ENCODE measurements around the gene NFATC4. TPM values are rescaled to one million over a fixed set of nuclear protein-coding genes. Genes with fewer than 3 reads are reported as not detected.

NFATC4 gene
- polyA plus RNA-seq, 3 donors, result not detected

DNA sequence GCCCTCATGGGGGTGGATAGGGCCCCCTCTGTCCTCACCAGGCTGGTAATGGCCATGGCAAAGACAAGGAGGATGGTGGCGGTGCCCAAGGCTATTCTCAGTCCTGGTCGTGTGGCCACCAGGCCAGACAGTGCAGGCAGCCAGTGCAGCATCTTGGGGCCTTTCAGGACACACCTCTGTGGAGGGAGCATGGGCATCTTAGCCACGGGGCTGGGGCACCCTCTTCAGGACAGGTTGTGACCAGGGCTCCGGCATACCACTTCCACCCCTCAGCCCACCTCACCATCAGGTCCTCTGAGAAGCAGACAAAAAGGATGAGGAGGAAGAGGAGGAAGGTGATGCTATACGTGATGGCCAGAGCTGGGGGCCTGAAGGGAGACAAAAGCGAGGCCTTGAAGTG is 44.0 kb upstream of the NFATC4 start:
- H3K4me3 ChIP-seq (replicated peaks in 1 of 3; ENCODE audit: low read depth in 2 of 3, low read length in 3 of 3), result no peak overlapping the region
- intact Hi-C loops (cut with micrococcal nuclease), result no loop called here
- H3K36me3 Mint-ChIP-seq, result peaks cover 0 to 1% of the 10 kb centered on the region in 2 donors
- 94% methylated on average over 4 of the region's 6 CpGs for WGBS (ENCODE audit: insufficient coverage)
- no peak overlapping the region for H3K27ac ChIP-seq (ENCODE audit: low read depth in 1 of 2, low read length in 2 of 2)
- no peaks in the 10 kb centered on the region for H3K27me3 ChIP-seq (ENCODE audit: control insufficient read depth in 2 of 2, insufficient read depth in 2 of 2, low read length in 2 of 2)
- TF ChIP-seq, protein P1, sequence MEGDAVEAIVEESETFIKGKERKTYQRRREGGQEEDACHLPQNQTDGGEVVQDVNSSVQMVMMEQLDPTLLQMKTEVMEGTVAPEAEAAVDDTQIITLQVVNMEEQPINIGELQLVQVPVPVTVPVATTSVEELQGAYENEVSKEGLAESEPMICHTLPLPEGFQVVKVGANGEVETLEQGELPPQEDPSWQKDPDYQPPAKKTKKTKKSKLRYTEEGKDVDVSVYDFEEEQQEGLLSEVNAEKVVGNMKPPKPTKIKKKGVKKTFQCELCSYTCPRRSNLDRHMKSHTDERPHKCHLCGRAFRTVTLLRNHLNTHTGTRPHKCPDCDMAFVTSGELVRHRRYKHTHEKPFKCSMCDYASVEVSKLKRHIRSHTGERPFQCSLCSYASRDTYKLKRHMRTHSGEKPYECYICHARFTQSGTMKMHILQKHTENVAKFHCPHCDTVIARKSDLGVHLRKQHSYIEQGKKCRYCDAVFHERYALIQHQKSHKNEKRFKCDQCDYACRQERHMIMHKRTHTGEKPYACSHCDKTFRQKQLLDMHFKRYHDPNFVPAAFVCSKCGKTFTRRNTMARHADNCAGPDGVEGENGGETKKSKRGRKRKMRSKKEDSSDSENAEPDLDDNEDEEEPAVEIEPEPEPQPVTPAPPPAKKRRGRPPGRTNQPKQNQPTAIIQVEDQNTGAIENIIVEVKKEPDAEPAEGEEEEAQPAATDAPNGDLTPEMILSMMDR (IDR thresholded peaks at IDR 0.05), result no peak
- no peak overlapping the region for H3K4me3 Mint-ChIP-seq
- no peaks in the 10 kb centered on the region for H3K36me3 ChIP-seq (replicated peaks in 1 of 2; ENCODE audit: control insufficient read depth in 1 of 2, insufficient read depth in 2 of 2, low read length in 2 of 2)
- H3K27ac Mint-ChIP-seq, result no peak overlapping the region
- no peak for DNase-seq
- H3K4me2 ChIP-seq (replicated peaks; ENCODE audit: extremely low read depth, low read length, poor library complexity, severe bottlenecking), result no peak overlapping the region
- H4K20me1 ChIP-seq (ENCODE audit: insufficient read depth, low read length), result no peaks in the 10 kb centered on the region
- H3K79me2 ChIP-seq (ENCODE audit: insufficient read depth, low read length), result no peaks in the 10 kb centered on the region
- no peak overlapping the region for H2AFZ ChIP-seq (ENCODE audit: insufficient read depth, low read depth, low read length, poor library complexity, severe bottlenecking)
- H3K27me3 Mint-ChIP-seq (ENCODE audit: low read depth in 3 of 3), result peaks cover 2 to 14% (median 4%) of the 10 kb centered on the region in 3 donors
- peaks cover 34 to 36% of the 10 kb centered on the region in 2 donors for H3K4me1 ChIP-seq (ENCODE audit: control insufficient read depth in 1 of 2, insufficient read depth in 2 of 2, low read length in 2 of 2)
- H3K9me3 ChIP-seq (replicated peaks in 1 of 2; ENCODE audit: control insufficient read depth in 1 of 2, insufficient read depth in 1 of 2, low read length in 2 of 2), result no peaks in the 10 kb centered on the region
- peaks cover 0 to 4% (median 0%) of the 10 kb centered on the region in 7 donors for H3K9me3 Mint-ChIP-seq
- no peak overlapping the region for H3K9ac ChIP-seq (ENCODE audit: insufficient read depth, low read length, poor library complexity, severe bottlenecking)
- peaks cover 51% of the 10 kb centered on the region for H3K4me1 Mint-ChIP-seq

DNA sequence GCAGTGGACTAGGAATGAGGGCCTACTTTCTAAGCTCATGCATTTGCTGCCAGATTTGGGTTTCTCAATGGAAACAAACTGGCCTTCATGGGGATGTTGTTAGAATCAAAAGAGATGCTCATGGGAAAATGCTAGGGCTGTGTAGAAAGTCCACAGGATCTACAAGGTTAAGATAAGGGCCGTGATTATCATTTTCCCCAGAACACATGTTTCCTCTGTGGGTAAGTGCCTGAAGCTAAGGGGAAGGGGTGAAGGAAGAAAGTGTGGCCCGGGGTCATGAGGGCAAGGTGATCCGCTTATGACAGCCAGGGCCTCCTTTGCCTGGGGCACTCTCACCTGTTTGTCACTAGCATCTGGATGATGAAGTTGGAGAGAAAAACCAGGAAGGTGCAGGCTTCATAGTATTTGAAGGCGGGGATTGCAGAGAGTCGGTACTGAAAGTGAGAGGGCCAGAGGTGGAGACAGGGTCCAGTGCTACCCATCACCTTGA is 42.9 kb upstream of the NFATC4 start:
- peak overlapping the region in 2 of 7 donors; percentile 38 to 76 for H3K27ac Mint-ChIP-seq

More for the DNA sequence above, 42.9 kb upstream of the NFATC4 start:
- Histone ChIP-seq H3K4me3 (replicated peaks in 1 of 3; ENCODE audit: low read depth in 2 of 3, low read length in 3 of 3) (no peak overlapping the region), H3K9ac (ENCODE audit: insufficient read depth, low read length, poor library complexity, severe bottlenecking) (no peak overlapping the region), H3K79me2 (ENCODE audit: insufficient read depth, low read length) (no peaks in the 10 kb centered on the region), H3K9me3 (replicated peaks in 1 of 2; ENCODE audit: control insufficient read depth in 1 of 2, insufficient read depth in 1 of 2, low read length in 2 of 2) (no peaks in the 10 kb centered on the region), H2AFZ (ENCODE audit: insufficient read depth, low read depth, low read length, poor library complexity, severe bottlenecking) (no peak overlapping the region), H3K4me2 (replicated peaks; ENCODE audit: extremely low read depth, low read length, poor library complexity, severe bottlenecking) (no peak overlapping the region), H3K4me1 (ENCODE audit: control insufficient read depth in 1 of 2, insufficient read depth in 2 of 2, low read length in 2 of 2) (peaks cover 40 to 45% of the 10 kb centered on the region in 2 donors), H4K20me1 (ENCODE audit: insufficient read depth, low read length) (no peaks in the 10 kb centered on the region), H3K36me3 (replicated peaks in 1 of 2; ENCODE audit: control insufficient read depth in 1 of 2, insufficient read depth in 2 of 2, low read length in 2 of 2) (no peaks in the 10 kb centered on the region), H3K27me3 (ENCODE audit: control insufficient read depth in 2 of 2, insufficient read depth in 2 of 2, low read length in 2 of 2) (no peaks in the 10 kb centered on the region), H3K27ac (ENCODE audit: low read depth in 1 of 2, low read length in 2 of 2) (no peak overlapping the region)
- Mint-ChIP-seq H3K36me3 (peaks cover 0 to 4% of the 10 kb centered on the region in 2 donors), H3K9me3 (peaks cover 0 to 4% (median 0%) of the 10 kb centered on the region in 7 donors), H3K4me1 (peaks cover 53% of the 10 kb centered on the region), H3K4me3 (no peak overlapping the region), H3K27me3 (ENCODE audit: low read depth in 3 of 3) (peaks cover 0 to 19% (median 3%) of the 10 kb centered on the region in 3 donors)
- intact Hi-C loops (cut with micrococcal nuclease), result no loop called here
- 46% methylated on average over 3 of the region's 5 CpGs for WGBS (ENCODE audit: insufficient coverage)
- TF ChIP-seq, protein P1 (IDR thresholded peaks at IDR 0.05), result no peak
- DNase-seq, result no peak

Data from CD14-positive monocyte (primary cell).